SKM-1 treated with dmso at 0.1 percent for 144 hours (cell line): ENCODE results near the gene GRIK3.
"Not testable (repeated sequence)": the region's sequence is repeated elsewhere in the genome, so short reads cannot be mapped to it uniquely, and the experiment has no call there.

Source experiments
- DNase-seq: peaks from one replicate; lab custom pipeline; 2025; ENCODE audit not compliant: unreplicated experiment; lab: John Stamatoyannopoulos, UW

Gene GRIK3

GRCh38 chr1:36771240-36771639 lies 263.1 kb downstream of the GRIK3 start:
- no peak for DNase-seq

GRCh38 chr1:36769886-36770830 lies 264.2 kb downstream of the GRIK3 start:
- no peak for DNase-seq

GRCh38 chr1:36768486-36769178 lies 265.7 kb downstream of the GRIK3 start:
- no peak for DNase-seq

- DNase-seq: not testable (repeated sequence)
Measured at GRCh38 chr1:36767429-36767828, 266.9 kb downstream of the GRIK3 start.

GRCh38 chr1:36766481-36766880 lies 267.8 kb downstream of the GRIK3 start:
- no peak for DNase-seq

- DNase-seq: no peak
Measured at GRCh38 chr1:36765785-36766300, 268.5 kb downstream of the GRIK3 start.

- no peak for DNase-seq
Measured at GRCh38 chr1:36764798-36765197, 269.5 kb downstream of the GRIK3 start.

- DNase-seq: no peak
Measured at GRCh38 chr1:36763771-36764170, 270.5 kb downstream of the GRIK3 start.

GRCh38 chr1:36762174-36762573 lies 272.1 kb downstream of the GRIK3 start:
- DNase-seq: no peak

- no peak for DNase-seq
Measured at GRCh38 chr1:36761113-36761512, 273.2 kb downstream of the GRIK3 start.

- DNase-seq: no peak
Measured at GRCh38 chr1:36760081-36760480, 274.2 kb downstream of the GRIK3 start.

- no peak for DNase-seq
Measured at GRCh38 chr1:36759355-36759754, 275.0 kb downstream of the GRIK3 start.

- no peak for DNase-seq
Measured at GRCh38 chr1:36755303-36756230, 278.7 kb downstream of the GRIK3 start.

GRCh38 chr1:36754366-36754765 lies 279.9 kb downstream of the GRIK3 start:
- no peak for DNase-seq

GRCh38 chr1:36753451-36753850 lies 280.9 kb downstream of the GRIK3 start:
- no peak for DNase-seq

GRCh38 chr1:36752891-36753361 lies 281.4 kb downstream of the GRIK3 start:
- DNase-seq: no peak

- DNase-seq: no peak
Measured at GRCh38 chr1:36752431-36752830, 281.9 kb downstream of the GRIK3 start.

- no peak for DNase-seq
Measured at GRCh38 chr1:36751525-36751924, 282.8 kb downstream of the GRIK3 start.

GRCh38 chr1:36748466-36748865 lies 285.8 kb downstream of the GRIK3 start:
- DNase-seq: no peak
